SKM-1 (cell line): ENCODE measurements around the gene RNF138.
A peak's percentile ranks its signal among the peaks of the same experiment; 100 is the strongest.
"Not testable (repeated sequence)": the region's sequence is repeated elsewhere in the genome, so short reads cannot be mapped to it uniquely, and the experiment has no call there.

Source experiments
- DNase-seq: peaks from one replicate; lab custom pipeline; 2025; ENCODE audit not compliant: unreplicated experiment; lab: John Stamatoyannopoulos, UW

Gene RNF138

GRCh38 chr18:32091724-32092421 lies at the start of gene RNF138:
Gene RNF138 (plus strand): TSS chr18:32091874. CDS start chr18:32092777, 903 bp downstream.
- peak; percentile 78 for DNase-seq

GRCh38 chr18:32042337-32042736 lies 49.3 kb upstream of the RNF138 start:
- DNase-seq: peak; percentile 81

DNA sequence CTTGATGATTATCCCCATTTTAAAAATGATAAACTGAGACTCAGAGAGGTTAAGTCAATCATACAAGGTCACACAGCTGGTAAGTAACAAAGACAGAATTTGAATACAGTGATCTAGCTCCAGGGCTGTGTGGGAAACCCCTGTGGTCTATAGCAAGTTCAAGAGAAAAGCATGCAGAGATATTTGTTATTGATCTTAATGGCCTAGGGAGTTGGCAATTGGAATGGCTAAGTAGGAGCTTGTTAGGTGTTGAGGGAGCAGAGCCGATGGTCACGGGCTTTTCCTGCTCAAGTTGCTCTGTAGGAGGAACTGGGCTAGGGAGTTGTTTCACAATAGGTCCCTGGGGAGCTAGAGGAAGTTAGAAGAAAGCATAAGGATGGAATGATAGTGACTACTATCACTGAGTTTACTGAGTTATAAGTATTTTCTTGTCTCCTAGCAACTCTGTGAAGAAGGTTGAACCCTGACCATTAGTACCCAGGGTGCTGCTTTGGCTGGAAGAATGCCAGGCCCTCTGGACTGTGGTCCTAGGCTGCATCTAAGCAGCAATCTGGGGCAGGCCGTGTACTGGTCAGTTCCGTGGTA lies 43.1 kb upstream of the RNF138 start:
- peak; percentile 82 for DNase-seq

GRCh38 chr18:32049393-32050171 lies 42.1 kb upstream of the RNF138 start:
- DNase-seq: peak; percentile 70

DNA sequence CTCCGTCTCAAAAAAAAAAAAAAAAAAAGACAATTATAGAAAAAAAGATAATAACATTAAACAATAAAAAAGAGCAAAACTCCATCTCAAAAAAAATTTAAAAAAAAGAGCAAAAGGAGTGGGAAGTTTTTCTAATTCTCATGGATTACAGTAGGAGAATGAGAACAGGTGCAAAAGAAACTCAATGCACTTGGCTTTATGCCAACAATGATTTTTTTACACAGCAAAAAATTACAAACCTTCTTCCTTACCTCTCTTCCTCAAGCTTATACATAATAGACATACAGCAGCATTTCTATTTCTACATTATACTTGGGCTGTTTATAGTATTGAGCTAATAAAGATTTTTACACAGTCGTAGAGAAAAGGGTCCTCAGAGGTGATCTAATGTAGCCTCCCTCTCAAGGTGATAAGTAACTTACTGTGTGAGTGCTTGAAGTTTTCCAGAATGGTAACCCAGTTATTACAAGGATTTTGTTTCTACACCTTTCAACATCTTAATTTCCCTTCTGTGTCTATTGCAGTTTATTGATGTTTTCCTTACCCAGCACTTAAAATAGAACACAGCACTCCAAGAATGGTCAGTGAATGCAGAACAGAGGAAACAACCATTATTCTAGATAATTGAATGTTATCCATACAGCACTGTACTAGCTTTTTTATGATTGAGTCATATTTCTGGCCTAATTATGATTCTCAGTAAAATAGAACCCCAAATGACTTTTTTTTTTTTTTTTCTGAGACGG lies 34.9 kb upstream of the RNF138 start:
- no peak for DNase-seq

- no peak for DNase-seq
Observed at GRCh38 chr18:32057624-32058165, 34.0 kb upstream of the RNF138 start.

DNA sequence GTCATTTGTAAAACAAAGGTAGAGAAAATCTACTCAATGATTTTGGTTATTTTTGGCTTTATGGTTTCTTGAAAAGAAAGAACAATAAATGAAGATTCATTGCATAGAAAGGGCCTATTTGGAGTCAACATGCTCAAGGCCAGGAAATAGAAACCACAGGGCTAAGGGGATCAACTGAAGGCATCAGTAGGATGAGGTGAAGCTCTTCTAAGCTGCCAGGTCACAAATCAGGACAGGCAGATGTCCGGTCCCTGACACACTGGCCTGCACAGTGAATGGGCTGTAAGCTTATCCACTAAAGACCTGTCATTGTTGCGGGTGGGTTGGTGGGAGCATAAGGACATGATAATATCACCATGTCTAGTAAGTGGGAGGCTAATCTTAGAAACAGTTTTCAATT lies 31.6 kb upstream of the RNF138 start:
- no peak for DNase-seq

- DNase-seq: no peak
Observed at GRCh38 chr18:32067375-32068167, 24.1 kb upstream of the RNF138 start.

- no peak for DNase-seq
Observed at GRCh38 chr18:32072321-32072720, 19.4 kb upstream of the RNF138 start.

DNA sequence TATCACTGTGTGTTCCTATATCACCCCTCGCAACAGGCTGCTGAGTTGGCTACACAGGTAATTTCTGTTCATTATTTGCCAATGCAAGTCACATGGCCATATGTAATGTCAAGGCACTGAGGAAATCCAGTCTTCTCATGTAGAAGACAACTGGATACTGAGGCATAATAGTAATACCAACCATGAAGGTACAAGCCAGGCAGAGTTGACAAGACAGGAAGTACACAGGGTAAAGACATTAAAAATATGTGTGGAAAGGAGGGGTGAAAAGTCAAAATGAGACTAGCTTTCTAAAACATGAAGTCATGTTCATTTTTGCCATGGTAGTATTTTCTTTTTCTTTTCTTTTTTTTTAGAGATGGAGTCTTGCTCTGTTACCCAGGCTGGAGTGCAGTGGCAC lies 17.5 kb upstream of the RNF138 start:
- DNase-seq: no peak

DNA sequence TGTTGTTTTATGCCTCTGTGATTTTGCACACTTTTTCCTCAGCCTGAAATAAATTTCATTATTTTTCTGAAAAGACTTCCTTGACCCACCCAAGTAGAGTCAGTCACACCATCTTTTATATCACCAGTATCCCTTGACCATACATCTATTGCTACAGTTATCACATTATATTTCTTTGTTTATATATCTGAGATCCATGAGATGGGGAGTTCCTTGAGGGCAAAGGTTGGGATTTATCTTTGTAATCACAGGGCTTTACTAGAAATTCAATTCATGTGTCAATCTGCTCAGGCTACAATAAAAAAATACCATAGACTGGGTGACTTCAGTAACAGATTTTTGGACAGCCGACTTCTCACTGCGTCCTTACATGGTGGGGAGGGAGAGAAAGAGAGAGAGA lies 12.8 kb upstream of the RNF138 start:
- no peak for DNase-seq

DNA sequence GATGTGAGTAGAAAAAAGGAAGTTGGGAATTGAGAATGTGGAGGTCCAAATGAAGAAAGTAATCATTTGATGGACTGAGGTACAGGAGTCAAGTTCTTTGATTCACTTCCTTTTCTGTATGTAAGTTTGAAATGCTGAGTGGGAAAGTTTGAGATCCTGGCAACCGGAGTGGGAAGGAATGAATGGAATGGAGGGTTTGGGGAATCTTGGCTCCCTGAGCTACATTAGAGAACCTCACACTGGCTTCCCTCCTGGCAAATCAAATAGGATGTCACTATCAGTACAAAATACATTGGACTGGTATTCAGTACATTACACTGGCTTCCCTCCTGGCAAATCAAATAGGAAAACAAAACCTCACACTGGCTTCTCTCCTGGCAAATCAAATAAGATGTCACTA lies 9.8 kb upstream of the RNF138 start:
- no peak for DNase-seq

GRCh38 chr18:32083781-32084180 lies 7.9 kb upstream of the RNF138 start:
- DNase-seq: no peak

DNA sequence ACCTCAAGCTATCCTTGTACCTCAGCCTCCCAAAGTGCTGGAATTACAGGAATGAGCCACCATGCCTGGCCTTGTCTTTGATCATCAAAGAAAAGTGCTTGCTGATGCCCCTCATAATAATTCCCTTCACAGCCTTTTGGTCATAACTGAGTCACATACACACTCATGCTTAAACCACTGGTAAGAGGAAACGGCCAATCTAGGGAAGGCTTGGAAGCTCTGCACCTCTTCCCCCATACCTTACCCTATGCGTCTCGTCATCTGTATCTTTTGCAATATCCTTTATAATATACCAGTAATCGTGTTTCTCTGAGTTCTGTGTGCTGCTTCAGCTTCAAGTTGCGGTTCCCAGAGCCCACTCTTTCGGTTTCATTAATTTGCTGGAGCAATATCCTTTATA lies 4.8 kb upstream of the RNF138 start:
- DNase-seq: no peak

- not testable (repeated sequence) for DNase-seq
Observed at GRCh38 chr18:32090831-32091230, 843 bp upstream of the RNF138 start.

- DNase-seq: no peak
Observed at GRCh38 chr18:32091325-32091723, 350 bp upstream of the RNF138 start.

GRCh38 chr18:32092422-32093101 lies 888 bp downstream of the RNF138 start:
- peak; percentile 93 for DNase-seq

- DNase-seq: peak; percentile 64
Observed at GRCh38 chr18:32093102-32093511, 1.4 kb downstream of the RNF138 start.

DNA sequence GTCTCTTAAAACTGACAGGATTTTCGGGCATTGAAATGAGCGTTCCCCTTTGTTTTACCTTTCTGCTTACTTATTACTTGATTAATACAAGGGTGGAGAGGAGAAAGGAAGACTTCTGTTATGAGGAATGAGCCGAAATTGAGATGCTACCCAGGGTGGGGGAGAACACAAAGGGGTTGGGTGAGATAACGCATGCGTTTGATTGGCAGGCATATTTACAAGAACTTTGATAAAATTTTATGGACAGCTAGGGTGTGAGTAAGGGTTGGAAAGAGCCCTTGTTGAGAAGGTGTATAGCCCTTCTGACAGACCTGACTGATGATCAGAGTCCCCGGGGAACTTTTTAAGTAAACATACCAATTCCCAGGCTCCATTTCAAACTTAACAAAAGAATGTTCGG lies 1.8 kb downstream of the RNF138 start:
- DNase-seq: no peak
